GM12878 (cell line): ENCODE measurements around the gene NEK10. TPM values are rescaled to one million over a fixed set of nuclear protein-coding genes. Genes with fewer than 3 reads are reported as not detected.
"Not testable (repeated sequence)": the region's sequence is repeated elsewhere in the genome, so short reads cannot be mapped to it uniquely, and the experiment has no call there.

Experiments used
- ATAC-seq: fragments of 200-7000 bp; cut with Tn5 transposase; 3 replicates; pipeline ENCODE4 v1.9.1; 2020; ENCODE audit warnings: mild to moderate bottlenecking, moderate library complexity
- BruUV-seq: library from RNA; stranded (reverse); fragments of 400-500 nt; replicated peaks from 2 replicates; lab custom pipeline; 2021; lab: Mats Ljungman, UMichigan
- CTCF ChIA-PET: fragments of 300-600 bp; sonication (Branson Sonifier 250); formaldehyde crosslinking; extraction: SDS; loops from one replicate; lab custom pipeline; 2021; ENCODE audit warnings: inconsistent platforms; lab: Yijun Ruan, JAX
- POLR2A ChIA-PET: fragments of 350-600 bp; formaldehyde crosslinking; extraction: SDS; loops from one replicate; lab custom pipeline; 2021; ENCODE audit warnings: inconsistent platforms; lab: Charles Lee
- RAD21 ChIA-PET: fragments of 300-600 bp; sonication (Branson Sonifier 250); formaldehyde crosslinking; loops from one replicate; lab custom pipeline; 2023; ENCODE audit warnings: antibody characterized with exemption; ENCODE audit not compliant: unreplicated experiment; lab: Charles Lee
- SMC1A ChIA-PET: fragments of 300-600 bp; sonication (Branson Sonifier 250); formaldehyde crosslinking; loops from one replicate; lab custom pipeline; 2023; ENCODE audit not compliant: unreplicated experiment, uncharacterized antibody; lab: Charles Lee
- DNase-seq: peaks from one replicate; pipeline ENCODE4 v3.0.0-alpha.2; 2011; ENCODE audit warnings: low read depth, low spot score
- FAIRE-seq: peaks from 3 replicates; lab custom pipeline; 2011; peaks lifted over from hg19 to GRCh38; lab: Jason Lieb, UNC
- H2AFZ ChIP-seq: 2 replicates; pipeline ENCODE4 v1.6.0; 2011; ENCODE audit warnings: low read depth, low read length, control low read depth; ENCODE audit not compliant: control insufficient read depth
- H3K27ac ChIP-seq: 2 replicates; pipeline ENCODE4 v1.5.1; 2011; ENCODE audit warnings: control low read depth; ENCODE audit not compliant: control insufficient read depth, insufficient read depth
- H3K27me3 ChIP-seq, 2 experiments: replicated peaks in 1 of 2; 2 replicates each; pipeline versions ENCODE4 v1.6.0 to v1.6.1; 2011; ENCODE audit warnings: low read length in 1 of 2; ENCODE audit not compliant: control insufficient read depth in 2 of 2, insufficient read depth in 2 of 2
- H3K36me3 ChIP-seq, 2 experiments: 2 replicates each; pipeline ENCODE4 v1.5.1; 2011; ENCODE audit warnings: low read length in 1 of 2; ENCODE audit not compliant: control insufficient read depth in 2 of 2, insufficient read depth in 2 of 2
- H3K4me1 ChIP-seq: 2 replicates; pipeline ENCODE4 v1.6.1; 2011; ENCODE audit warnings: mild to moderate bottlenecking, low read length, moderate library complexity, mixed read lengths; ENCODE audit not compliant: control insufficient read depth, insufficient read depth
- H3K4me2 ChIP-seq: 2 replicates; pipeline ENCODE4 v1.6.0; 2011; ENCODE audit warnings: control low read depth; ENCODE audit not compliant: control insufficient read depth, insufficient read depth
- H3K4me3 ChIP-seq: fragments of 200-600 bp; sonication (generic); 2 replicates; pipeline ENCODE4 v1.5.1; 2016
- H3K79me2 ChIP-seq: 2 replicates; pipeline ENCODE4 v1.6.0; 2011; ENCODE audit warnings: low read length; ENCODE audit not compliant: control insufficient read depth, insufficient read depth
- H3K9ac ChIP-seq: 2 replicates; pipeline ENCODE4 v1.8.0; 2011; ENCODE audit warnings: low read length, control low read depth, mixed read lengths; ENCODE audit not compliant: control insufficient read depth, insufficient read depth
- H3K9me3 ChIP-seq: replicated peaks from 3 replicates; pipeline ENCODE4 v1.5.1; 2011; ENCODE audit warnings: mild to moderate bottlenecking, low read length; ENCODE audit not compliant: control insufficient read depth, insufficient read depth
- H4K20me1 ChIP-seq: 2 replicates; pipeline ENCODE4 v1.6.0; 2011; ENCODE audit not compliant: control insufficient read depth, insufficient read depth
- ASH2L ChIP-seq: fragments of 300-600, 200-600 bp; sonication (generic); IDR thresholded peaks from 2 replicates; pipeline ENCODE4 v1.6.1; 2017; ENCODE audit warnings: low read depth, mild to moderate bottlenecking, borderline replicate concordance
- CBFB ChIP-seq: IDR thresholded peaks from 2 replicates; pipeline ENCODE4 v1.6.1; 2016; ENCODE audit warnings: antibody characterized with exemption, low read depth
- DPF2 ChIP-seq: fragments of 450-650 bp; IDR thresholded peaks from 2 replicates; pipeline ENCODE4 v1.6.1; 2017; ENCODE audit warnings: mild to moderate bottlenecking
- EED ChIP-seq: sonication (generic); IDR thresholded peaks from 2 replicates; pipeline ENCODE4 v1.6.1; 2016; ENCODE audit warnings: antibody characterized with exemption, low read depth
- IKZF1 ChIP-seq: fragments of 450-650 bp; conservative IDR thresholded peaks from 2 replicates; pipeline ENCODE4 v1.6.1; 2017; ENCODE audit warnings: antibody characterized with exemption, mild to moderate bottlenecking
- RB1 ChIP-seq: fragments of 450-650 bp; formaldehyde crosslinking; IDR thresholded peaks from 2 replicates; pipeline ENCODE4 v1.6.1; 2017; ENCODE audit warnings: mild to moderate bottlenecking, borderline replicate concordance
- ZNF622 ChIP-seq: fragments of 450-650 bp; IDR thresholded peaks from 2 replicates; pipeline ENCODE4 v1.6.1; 2017; ENCODE audit warnings: mild to moderate bottlenecking, inconsistent platforms
- WGBS: methylation state at CpG from one replicate; pipeline ENCODE4 v1.1.6; 2016; ENCODE audit warnings: low lambda C conversion rate; ENCODE audit not compliant: insufficient replicate concordance, insufficient coverage; ENCODE audit errors: missing lambda C conversion rate; 5-methylcytosine and 5-hydroxymethylcytosine counted together
- in situ Hi-C: fragments of 300-500 bp; cut with MboI; formaldehyde crosslinking; loops from 9 replicates; pipeline ENCODE4 v1.14.3; 2018; ENCODE audit warnings: mixed read lengths
- intact Hi-C: fragments of 100-400 bp; cut with micrococcal nuclease; formaldehyde crosslinking; loops from one replicate; pipeline ENCODE4 v1.14.2; 2022; ENCODE audit not compliant: unreplicated experiment
- polyA plus RNA-seq, 11 experiments: library from polyadenylated mRNA; depleted of rRNA in 4 of 11; unstranded in 6 of 11; stranded (reverse) in 5 of 11; fragments of >200 nt; fragmentation: Nextera tagmentation in 4 of 11; fragmentation: Illumina TruSeq in 1 of 11; extraction: Ambion mirVana in 4 of 11; extraction: Trizol in 1 of 11; gene quantifications; 1 replicate in 1 of 11; 2 replicates in 10 of 11; pipeline versions ENCODE4 v1.2.1 to v1.2.3, GENCODE V29; 2011 to 2016; ENCODE audit warnings: inconsistent platforms in 2 of 11, missing spikeins in 2 of 11, low read depth in 1 of 11
- total RNA-seq, 4 experiments: library from RNA; depleted of rRNA in 3 of 4; stranded (reverse); fragments of >200 nt in 3 of 4; fragmentation: Illumina TruSeq in 1 of 4; extraction: Trizol in 1 of 4; gene quantifications; 2 replicates each; pipeline versions ENCODE4 v1.2.1 to v1.2.3, GENCODE V29; 2013 to 2021
- TF ChIP-seq, protein P1 (sequence below): IDR thresholded peaks from 2 replicates; pipeline ENCODE4 v1.6.1; 2012; ENCODE audit warnings: low read depth, low read length, improper control_type of control experiment
- TF ChIP-seq, protein P2 (sequence below): fragments of 450-650 bp; IDR thresholded peaks from 2 replicates; pipeline ENCODE4 v1.6.1; 2018; ENCODE audit warnings: mild to moderate bottlenecking, low read depth, moderate library complexity; ENCODE audit not compliant: partially characterized antibody
- TF ChIP-seq, protein P3 (sequence below), 3 experiments: IDR thresholded peaks in 2 of 3; conservative IDR thresholded peaks in 1 of 3; 2 replicates each; pipeline ENCODE4 v1.5.1; 2011; ENCODE audit warnings: low read depth in 3 of 3, low read length in 3 of 3, mild to moderate bottlenecking in 3 of 3, control low read depth in 2 of 3, moderate library complexity in 2 of 3, inconsistent platforms in 1 of 3, mixed read lengths in 1 of 3; ENCODE audit not compliant: control insufficient read depth in 2 of 3, insufficient read depth in 1 of 3; ENCODE audit errors: extremely low read depth in 1 of 3

The NEK10 gene
- total and polyA plus RNA-seq, 10 of the 15 experiments (the other 5 are each of a cell fraction or from before 2014, with no cell fraction given): 0.06 to 0.40 (median 0.16) TPM; not detected in 2

DNA sequence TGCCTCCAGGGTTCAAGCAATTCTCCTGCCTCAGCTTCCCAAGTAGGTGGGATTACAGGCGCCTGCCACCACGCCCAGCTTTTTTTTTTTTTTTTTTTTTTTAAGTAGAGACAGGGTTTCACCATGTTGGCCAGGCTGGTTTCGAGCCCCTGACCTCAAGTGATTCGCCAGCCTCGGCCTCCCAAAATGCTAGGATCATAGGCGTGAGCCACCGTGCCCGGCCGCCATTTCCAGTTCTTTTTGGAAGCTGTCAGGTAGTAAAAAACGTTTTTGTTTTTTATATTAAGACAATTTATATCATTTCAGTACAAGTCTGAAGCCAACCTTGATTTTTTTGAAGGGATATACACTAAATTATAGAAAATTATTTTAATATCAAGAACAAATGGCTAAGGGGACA lies 82.7 kb downstream of the NEK10 start:
- BruUV-seq, H3K9ac ChIP-seq, H3K27me3 ChIP-seq, H3K4me1 ChIP-seq, DNase-seq, intact Hi-C loops, FAIRE-seq, H3K36me3 ChIP-seq, H4K20me1 ChIP-seq, H3K79me2 ChIP-seq, ATAC-seq, POLR2A ChIA-PET, H3K4me2 ChIP-seq, H3K27ac ChIP-seq, H2AFZ ChIP-seq, H3K9me3 ChIP-seq, RAD21 ChIA-PET, in situ Hi-C loops, CTCF ChIA-PET, H3K4me3 ChIP-seq: not testable (repeated sequence)
- 65% methylated on average over 8 of the region's 10 CpGs for WGBS
- SMC1A ChIA-PET: interaction anchor here (0.6 kb wide), 1 partner anchor 16 kb away, joined by 4 read pairs; no protein-coding TSS in a partner anchor

DNA sequence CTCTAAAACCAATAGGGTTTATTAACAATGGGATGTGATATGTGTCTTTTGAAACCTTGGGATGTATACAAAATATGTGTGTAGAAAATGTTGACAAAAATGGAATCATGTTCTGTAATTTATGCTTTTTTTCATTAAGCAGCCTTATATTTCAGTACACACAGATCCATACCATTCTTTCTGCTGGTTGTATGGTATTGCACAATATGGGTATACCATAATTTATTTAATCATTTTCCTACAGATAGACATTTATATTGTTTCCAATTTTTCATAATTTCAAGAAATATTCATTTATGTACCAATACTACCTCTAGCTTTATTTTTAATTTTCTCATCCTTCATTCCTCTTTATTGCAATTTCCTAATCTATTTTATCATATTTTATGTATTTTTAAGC lies 83.5 kb downstream of the NEK10 start:
- Histone ChIP-seq H4K20me1 (no peaks in the 10 kb centered on the region), H2AFZ (no peak overlapping the region), H3K27me3 (no peaks in the 10 kb centered on the region; a peak in 1 of 4 replicates), H3K4me3 (no peak overlapping the region), H3K36me3 (no peaks in the 10 kb centered on the region), H3K9me3 (no peaks in the 10 kb centered on the region), H3K79me2 (no peaks in the 10 kb centered on the region), H3K4me2 (no peak overlapping the region), H3K9ac (no peak overlapping the region), H3K4me1 (no peaks in the 10 kb centered on the region), H3K27ac (no peak overlapping the region)
- DNase-seq: no peak
- ATAC-seq: no peak
- intact Hi-C loops: no loop called here
- ChIA-PET RAD21 (no interaction called here), SMC1A (no interaction called here), CTCF (interaction anchor here (0.7 kb wide), 1 partner anchor 11 kb away, joined by 3 read pairs; no protein-coding TSS in a partner anchor), POLR2A (interaction anchor here (0.6 kb wide), 1 partner anchor 11 kb away, joined by 5 read pairs; no protein-coding TSS in a partner anchor)
- in situ Hi-C loops: no loop called here
- no peak for FAIRE-seq
- no TSS peak for BruUV-seq
- no peak for TF ChIP-seq CBFB
- TF ChIP-seq IKZF1: no peak
- TF ChIP-seq ASH2L: no peak
- TF ChIP-seq RB1: no peak
- TF ChIP-seq, protein P1, sequence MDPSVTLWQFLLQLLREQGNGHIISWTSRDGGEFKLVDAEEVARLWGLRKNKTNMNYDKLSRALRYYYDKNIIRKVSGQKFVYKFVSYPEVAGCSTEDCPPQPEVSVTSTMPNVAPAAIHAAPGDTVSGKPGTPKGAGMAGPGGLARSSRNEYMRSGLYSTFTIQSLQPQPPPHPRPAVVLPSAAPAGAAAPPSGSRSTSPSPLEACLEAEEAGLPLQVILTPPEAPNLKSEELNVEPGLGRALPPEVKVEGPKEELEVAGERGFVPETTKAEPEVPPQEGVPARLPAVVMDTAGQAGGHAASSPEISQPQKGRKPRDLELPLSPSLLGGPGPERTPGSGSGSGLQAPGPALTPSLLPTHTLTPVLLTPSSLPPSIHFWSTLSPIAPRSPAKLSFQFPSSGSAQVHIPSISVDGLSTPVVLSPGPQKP: no peak
- TF ChIP-seq DPF2: no peak
- no peak for TF ChIP-seq EED
- TF ChIP-seq ZNF622: no peak
- TF ChIP-seq, protein P2, sequence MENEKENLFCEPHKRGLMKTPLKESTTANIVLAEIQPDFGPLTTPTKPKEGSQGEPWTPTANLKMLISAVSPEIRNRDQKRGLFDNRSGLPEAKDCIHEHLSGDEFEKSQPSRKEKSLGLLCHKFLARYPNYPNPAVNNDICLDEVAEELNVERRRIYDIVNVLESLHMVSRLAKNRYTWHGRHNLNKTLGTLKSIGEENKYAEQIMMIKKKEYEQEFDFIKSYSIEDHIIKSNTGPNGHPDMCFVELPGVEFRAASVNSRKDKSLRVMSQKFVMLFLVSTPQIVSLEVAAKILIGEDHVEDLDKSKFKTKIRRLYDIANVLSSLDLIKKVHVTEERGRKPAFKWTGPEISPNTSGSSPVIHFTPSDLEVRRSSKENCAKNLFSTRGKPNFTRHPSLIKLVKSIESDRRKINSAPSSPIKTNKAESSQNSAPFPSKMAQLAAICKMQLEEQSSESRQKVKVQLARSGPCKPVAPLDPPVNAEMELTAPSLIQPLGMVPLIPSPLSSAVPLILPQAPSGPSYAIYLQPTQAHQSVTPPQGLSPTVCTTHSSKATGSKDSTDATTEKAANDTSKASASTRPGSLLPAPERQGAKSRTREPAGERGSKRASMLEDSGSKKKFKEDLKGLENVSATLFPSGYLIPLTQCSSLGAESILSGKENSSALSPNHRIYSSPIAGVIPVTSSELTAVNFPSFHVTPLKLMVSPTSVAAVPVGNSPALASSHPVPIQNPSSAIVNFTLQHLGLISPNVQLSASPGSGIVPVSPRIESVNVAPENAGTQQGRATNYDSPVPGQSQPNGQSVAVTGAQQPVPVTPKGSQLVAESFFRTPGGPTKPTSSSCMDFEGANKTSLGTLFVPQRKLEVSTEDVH: no peak
- TF ChIP-seq, protein P3, sequence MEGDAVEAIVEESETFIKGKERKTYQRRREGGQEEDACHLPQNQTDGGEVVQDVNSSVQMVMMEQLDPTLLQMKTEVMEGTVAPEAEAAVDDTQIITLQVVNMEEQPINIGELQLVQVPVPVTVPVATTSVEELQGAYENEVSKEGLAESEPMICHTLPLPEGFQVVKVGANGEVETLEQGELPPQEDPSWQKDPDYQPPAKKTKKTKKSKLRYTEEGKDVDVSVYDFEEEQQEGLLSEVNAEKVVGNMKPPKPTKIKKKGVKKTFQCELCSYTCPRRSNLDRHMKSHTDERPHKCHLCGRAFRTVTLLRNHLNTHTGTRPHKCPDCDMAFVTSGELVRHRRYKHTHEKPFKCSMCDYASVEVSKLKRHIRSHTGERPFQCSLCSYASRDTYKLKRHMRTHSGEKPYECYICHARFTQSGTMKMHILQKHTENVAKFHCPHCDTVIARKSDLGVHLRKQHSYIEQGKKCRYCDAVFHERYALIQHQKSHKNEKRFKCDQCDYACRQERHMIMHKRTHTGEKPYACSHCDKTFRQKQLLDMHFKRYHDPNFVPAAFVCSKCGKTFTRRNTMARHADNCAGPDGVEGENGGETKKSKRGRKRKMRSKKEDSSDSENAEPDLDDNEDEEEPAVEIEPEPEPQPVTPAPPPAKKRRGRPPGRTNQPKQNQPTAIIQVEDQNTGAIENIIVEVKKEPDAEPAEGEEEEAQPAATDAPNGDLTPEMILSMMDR (IDR thresholded peaks at IDR 0.05 in 2 of 3, conservative IDR thresholded peaks at IDR 0.05 in 1 of 3; ENCODE audit: control insufficient read depth in 2 of 3, extremely low read depth in 1 of 3, insufficient read depth in 1 of 3, low read depth in 3 of 3, low read length in 3 of 3): no peak
